ENCODE measurements around the gene SMAD5. TPM values are rescaled to one million over a fixed set of nuclear protein-coding genes. Genes with fewer than 3 reads are reported as not detected.
A peak's percentile ranks its signal among the peaks of the same experiment; 100 is the strongest.

Gene SMAD5
- total RNA-seq, 1 donor from 2014 or later = 52.7 TPM

DNA sequence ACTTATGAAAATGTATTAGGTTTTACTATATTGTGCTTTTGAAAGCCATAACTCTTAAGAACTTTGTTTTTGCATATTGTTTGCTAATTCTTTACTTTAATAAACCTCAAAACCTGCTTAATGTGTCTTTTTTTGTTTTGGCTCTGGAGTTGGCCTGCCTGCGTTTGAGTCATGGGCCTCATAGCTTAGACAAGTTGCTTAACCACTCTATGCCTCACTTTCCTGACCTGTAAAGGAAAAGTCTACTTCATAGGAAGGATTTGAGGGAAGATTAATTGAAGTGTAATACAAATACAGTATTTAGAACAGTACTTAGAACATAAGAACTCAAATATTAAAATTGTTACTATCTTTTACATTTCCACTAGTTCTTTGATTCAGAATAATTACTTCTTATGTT, 50.0 kb downstream of the SMAD5 start:
- Histone ChIP-seq H3K4me1 (no peaks in the 10 kb centered on the region), H3K27me3 (no peaks in the 10 kb centered on the region), H3K36me3 (peaks cover 41% of the 10 kb centered on the region), H3K4me3 (no peak overlapping the region), H3K27ac (no peak overlapping the region), H3K9me3 (no peaks in the 10 kb centered on the region)
- ATAC-seq = no peak
- DNase-seq = no peak
- TF ChIP-seq, protein P1, sequence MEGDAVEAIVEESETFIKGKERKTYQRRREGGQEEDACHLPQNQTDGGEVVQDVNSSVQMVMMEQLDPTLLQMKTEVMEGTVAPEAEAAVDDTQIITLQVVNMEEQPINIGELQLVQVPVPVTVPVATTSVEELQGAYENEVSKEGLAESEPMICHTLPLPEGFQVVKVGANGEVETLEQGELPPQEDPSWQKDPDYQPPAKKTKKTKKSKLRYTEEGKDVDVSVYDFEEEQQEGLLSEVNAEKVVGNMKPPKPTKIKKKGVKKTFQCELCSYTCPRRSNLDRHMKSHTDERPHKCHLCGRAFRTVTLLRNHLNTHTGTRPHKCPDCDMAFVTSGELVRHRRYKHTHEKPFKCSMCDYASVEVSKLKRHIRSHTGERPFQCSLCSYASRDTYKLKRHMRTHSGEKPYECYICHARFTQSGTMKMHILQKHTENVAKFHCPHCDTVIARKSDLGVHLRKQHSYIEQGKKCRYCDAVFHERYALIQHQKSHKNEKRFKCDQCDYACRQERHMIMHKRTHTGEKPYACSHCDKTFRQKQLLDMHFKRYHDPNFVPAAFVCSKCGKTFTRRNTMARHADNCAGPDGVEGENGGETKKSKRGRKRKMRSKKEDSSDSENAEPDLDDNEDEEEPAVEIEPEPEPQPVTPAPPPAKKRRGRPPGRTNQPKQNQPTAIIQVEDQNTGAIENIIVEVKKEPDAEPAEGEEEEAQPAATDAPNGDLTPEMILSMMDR (IDR thresholded peaks at IDR 0.05) = no peak
- intact Hi-C loops (cut with DNase I) = no loop called here

DNA sequence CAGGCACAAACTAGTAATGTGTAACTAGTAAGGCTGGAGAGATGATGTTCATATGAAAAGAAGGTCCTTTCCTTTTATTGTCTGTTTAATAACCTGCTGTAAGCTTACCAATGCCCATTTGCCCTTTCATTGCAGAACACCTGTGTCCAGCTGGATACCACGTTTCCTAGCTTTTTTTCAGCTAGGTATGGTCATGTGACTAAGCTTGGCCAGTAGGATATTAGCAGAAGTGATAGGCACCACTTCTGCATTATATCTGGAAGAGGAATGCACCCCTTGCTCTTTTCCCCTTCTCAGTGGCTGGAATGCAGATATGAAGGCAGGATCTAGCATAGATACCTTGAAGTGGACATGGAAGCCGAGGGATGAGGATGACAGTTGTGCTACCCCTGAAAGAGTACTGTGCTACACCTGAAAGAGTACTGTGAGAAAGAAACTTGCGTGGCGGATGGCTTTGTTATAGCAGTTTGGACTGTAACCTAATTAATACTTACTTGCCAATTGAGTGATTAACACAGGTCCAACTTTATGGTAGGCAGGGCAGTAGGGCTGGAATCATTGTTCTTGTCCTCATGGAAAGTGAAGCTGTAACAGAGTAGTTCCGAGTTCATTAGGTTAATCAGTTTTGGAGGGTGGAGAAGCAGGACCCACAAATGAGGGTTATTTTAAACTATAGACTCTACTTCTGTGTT, 53.5 kb downstream of the SMAD5 start:
- H3K4me3 ChIP-seq = no peak overlapping the region
- H3K9me3 ChIP-seq = no peaks in the 10 kb centered on the region
- H3K4me1 ChIP-seq = no peaks in the 10 kb centered on the region
- ATAC-seq (no peak), DNase-seq (no peak)
- intact Hi-C loops (cut with DNase I) = no loop called here
- peaks cover 22% of the 10 kb centered on the region for H3K36me3 ChIP-seq
- no peak overlapping the region for H3K27ac ChIP-seq
- TF ChIP-seq, protein P1 (IDR thresholded peaks at IDR 0.05) = no peak
- H3K27me3 ChIP-seq = no peaks in the 10 kb centered on the region

DNA sequence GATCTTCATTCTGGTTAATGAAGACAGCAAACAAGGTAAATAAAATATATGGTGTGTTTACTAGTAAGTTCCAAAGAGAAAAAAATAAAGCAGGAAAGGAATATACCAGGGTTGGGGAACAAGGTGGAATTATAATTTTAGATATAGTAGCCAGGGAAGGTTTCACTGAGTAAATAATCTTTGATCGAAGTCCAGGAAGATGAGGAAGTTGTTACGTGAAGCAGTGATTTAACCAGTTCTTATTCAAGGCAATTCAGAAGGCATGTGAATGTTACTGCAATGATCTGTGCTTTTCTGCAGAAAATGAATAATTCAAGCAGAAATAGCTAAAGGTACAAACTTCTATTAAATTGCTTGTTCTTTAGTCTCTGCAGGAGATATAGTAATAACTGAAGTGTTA, 54.2 kb downstream of the SMAD5 start:
- intact Hi-C loops (cut with DNase I) = no loop called here
- Histone ChIP-seq H3K9me3 (no peaks in the 10 kb centered on the region), H3K36me3 (peaks cover 20% of the 10 kb centered on the region), H3K4me3 (no peak overlapping the region), H3K27me3 (peaks cover 3% of the 10 kb centered on the region), H3K27ac (no peak overlapping the region), H3K4me1 (peaks cover 4% of the 10 kb centered on the region)
- DNase-seq = no peak
- ATAC-seq = no peak
- TF ChIP-seq, protein P1 (IDR thresholded peaks at IDR 0.05) = no peak

DNA sequence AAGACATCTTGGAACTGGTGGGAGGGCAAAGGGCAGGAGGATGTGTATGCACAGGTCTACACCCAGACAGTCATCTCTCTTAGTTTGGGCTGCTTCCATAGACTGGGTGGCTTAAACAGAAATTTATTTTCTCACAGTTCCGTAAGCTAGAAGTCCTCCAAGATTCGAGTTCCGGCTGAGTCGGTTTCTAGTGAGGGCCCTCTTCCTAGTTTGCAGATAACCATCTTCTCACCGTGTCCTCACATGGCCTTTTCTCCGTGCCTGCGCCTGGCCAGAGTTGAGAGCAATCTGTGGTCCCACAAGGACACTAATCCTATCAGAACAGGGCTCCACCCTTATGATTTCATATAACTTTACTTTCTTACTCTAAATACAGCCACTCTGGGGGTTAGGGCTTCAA, 56.2 kb downstream of the SMAD5 start:
- no peak overlapping the region for H3K27ac ChIP-seq
- peak; percentile 32 for DNase-seq
- TF ChIP-seq, protein P1 (IDR thresholded peaks at IDR 0.05) = no peak
- peaks cover 15% of the 10 kb centered on the region for H3K4me1 ChIP-seq
- no peak for ATAC-seq
- H3K4me3 ChIP-seq = no peak overlapping the region
- intact Hi-C loops (cut with DNase I) = no loop called here
- peaks cover 24% of the 10 kb centered on the region for H3K27me3 ChIP-seq
- no peaks in the 10 kb centered on the region for H3K9me3 ChIP-seq
- H3K36me3 ChIP-seq = peaks cover 17% of the 10 kb centered on the region

DNA sequence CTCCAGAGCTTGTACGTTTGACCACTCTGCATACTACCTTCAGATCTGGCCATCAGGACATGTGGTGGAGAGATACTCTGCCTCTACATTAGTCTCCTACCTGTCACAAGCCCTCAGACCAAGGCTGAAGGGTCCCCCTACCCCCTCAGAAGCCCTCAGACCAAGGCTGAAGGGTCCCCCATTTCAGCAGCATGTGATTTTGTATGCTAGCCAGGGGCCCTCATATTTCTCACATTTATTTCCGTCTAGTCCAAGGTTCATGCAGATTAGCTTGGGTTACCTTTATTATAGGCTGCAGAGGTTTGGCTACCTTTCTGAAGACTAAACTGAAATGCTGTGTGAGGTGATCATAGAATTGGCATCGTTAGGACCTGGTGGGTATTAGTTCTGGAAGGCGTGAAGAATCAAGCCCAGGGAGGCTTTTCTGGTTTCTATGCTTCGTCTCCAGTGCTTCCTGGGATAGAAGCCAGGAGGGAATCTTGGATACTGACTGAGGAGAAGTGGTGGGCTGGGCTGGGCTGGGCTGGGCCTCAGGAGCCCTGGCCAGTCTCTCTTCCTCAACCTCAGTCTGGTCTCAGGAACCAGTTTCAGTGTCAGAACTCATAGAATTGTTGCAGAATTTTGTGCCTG, 57.6 kb downstream of the SMAD5 start:
- no peak overlapping the region for H3K27ac ChIP-seq
- H3K27me3 ChIP-seq = peaks cover 31% of the 10 kb centered on the region
- intact Hi-C loops (cut with DNase I) = no loop called here
- no peak for ATAC-seq
- no peak overlapping the region for H3K4me3 ChIP-seq
- peaks cover 17% of the 10 kb centered on the region for H3K36me3 ChIP-seq
- peaks cover 15% of the 10 kb centered on the region for H3K4me1 ChIP-seq
- H3K9me3 ChIP-seq = no peaks in the 10 kb centered on the region
- no peak for DNase-seq
- TF ChIP-seq, protein P1 (IDR thresholded peaks at IDR 0.05) = no peak

Data from upper lobe of right lung (tissue), 1 donor.